ENCODE measurements around the gene TOM1L2. TPM values are rescaled to one million over a fixed set of nuclear protein-coding genes. Genes with fewer than 3 reads are reported as not detected.

TOM1L2 gene
- total RNA-seq, 1 donor from 2014 or later = 19.4 TPM

DNA sequence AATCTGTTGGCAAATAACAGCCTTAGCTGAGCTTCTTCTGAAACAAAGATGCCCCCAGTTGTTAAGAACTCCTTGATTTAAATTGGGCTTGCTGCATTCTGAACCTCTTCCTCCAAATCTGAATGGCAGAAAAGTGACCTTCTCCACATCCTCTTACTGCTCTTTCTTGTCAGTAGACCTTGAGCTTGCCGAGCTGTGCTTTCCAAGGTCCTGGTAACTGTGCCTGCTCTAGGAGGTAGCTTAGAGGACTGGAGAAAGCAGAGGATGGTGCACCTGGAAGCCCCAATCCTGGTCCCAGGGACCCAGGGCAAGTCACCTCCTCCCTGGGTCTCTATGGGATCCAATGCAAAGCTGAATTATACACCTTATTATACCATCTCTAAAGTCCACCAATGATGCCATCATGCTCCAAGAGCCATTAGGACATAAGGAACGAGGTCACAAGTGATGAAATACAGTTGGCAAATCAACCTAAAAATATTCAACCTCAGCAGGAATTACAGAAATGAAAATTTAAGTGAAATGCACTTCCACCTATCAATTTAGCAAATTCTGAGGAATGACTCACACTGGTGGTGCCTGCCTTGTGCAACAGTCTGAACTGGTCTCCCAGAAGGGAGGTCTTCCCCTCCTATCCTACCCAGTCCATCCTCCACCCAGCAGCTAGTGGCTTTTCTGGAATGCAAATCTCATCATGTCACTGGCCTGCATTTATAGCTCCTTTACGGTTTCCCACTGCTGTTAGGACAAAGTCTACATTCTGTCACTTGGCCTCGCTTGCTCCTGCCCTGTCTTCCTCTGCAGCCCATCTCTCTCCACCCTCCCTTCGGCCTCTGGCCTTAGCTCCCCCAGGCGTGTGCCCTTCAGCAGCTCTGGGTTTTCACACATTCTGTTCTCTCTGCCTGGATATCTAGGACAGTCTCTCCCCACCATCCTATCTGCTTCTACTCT lies 36.6 kb downstream of the TOM1L2 start:
- no peak for DNase-seq (ENCODE audit: low read depth)
- TF ChIP-seq, protein P1, sequence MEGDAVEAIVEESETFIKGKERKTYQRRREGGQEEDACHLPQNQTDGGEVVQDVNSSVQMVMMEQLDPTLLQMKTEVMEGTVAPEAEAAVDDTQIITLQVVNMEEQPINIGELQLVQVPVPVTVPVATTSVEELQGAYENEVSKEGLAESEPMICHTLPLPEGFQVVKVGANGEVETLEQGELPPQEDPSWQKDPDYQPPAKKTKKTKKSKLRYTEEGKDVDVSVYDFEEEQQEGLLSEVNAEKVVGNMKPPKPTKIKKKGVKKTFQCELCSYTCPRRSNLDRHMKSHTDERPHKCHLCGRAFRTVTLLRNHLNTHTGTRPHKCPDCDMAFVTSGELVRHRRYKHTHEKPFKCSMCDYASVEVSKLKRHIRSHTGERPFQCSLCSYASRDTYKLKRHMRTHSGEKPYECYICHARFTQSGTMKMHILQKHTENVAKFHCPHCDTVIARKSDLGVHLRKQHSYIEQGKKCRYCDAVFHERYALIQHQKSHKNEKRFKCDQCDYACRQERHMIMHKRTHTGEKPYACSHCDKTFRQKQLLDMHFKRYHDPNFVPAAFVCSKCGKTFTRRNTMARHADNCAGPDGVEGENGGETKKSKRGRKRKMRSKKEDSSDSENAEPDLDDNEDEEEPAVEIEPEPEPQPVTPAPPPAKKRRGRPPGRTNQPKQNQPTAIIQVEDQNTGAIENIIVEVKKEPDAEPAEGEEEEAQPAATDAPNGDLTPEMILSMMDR (conservative IDR thresholded peaks at IDR 0.05; ENCODE audit: low read depth, low read length) = no peak
- H3K4me3 ChIP-seq (ENCODE audit: low read depth, low read length) = no peak overlapping the region

DNA sequence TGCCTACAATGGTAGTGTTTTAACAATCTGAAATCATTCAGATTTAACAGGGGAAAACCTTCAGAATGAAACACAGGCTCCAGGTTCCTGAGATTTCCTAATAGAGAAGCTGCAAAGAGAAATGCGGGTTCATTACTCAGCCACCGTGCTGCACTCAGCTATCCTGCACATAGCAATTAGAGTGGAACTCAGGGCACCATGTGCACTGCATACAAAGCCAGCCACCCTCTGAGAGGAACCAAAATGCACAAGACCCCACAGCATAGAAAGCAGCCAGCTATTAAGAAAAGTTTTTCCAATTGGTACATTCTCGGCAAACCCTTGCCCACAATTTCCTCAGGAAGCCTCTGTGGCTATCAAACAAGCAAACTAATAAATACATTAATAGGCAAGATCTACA lies 37.4 kb downstream of the TOM1L2 start:
- no peak for DNase-seq (ENCODE audit: low read depth)
- H3K4me3 ChIP-seq (ENCODE audit: low read depth, low read length) = no peak overlapping the region
- TF ChIP-seq, protein P1 (conservative IDR thresholded peaks at IDR 0.05; ENCODE audit: low read depth, low read length) = no peak

DNA sequence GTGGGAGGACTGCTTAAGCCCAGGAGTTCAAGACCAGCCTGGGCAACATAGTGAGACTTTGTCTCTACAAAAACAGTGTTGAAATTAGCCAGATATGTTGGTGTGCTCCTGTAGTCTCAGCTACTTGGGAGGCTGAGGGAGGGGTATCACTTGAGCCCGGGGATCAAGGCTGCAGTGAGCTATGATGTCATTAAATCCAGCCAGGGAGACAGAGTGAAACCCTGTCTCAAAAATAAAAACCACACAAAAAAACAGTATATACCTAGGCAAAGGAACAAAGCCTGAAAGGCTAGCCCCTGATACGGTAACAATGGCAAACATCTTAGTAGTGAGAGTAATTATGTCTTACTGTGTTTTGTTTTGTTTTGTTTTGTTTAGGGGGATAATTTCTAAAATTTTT lies 38.0 kb downstream of the TOM1L2 start:
- no peak overlapping the region for H3K4me3 ChIP-seq (ENCODE audit: low read depth, low read length)
- TF ChIP-seq, protein P1 (conservative IDR thresholded peaks at IDR 0.05; ENCODE audit: low read depth, low read length) = no peak
- no peak for DNase-seq (ENCODE audit: low read depth)

DNA sequence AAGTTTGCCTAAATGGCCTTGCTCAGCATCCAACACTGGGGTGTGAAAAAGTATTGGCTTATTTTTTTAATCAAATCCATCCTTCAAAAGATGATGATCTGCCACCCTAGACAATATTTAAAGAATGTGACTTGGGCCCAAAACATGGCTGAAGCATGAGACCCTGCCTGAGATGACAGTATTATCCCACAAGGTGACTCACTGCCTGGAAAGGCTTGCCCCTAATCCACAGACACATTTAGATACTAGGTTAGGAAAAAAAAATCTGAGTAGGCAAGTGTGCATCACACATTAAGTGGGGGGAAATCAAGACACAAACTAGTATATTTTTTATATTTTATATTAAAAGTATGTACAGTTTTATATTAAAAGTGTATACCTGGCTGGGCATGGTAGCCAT lies 38.4 kb downstream of the TOM1L2 start:
- no peak for DNase-seq (ENCODE audit: low read depth)

DNA sequence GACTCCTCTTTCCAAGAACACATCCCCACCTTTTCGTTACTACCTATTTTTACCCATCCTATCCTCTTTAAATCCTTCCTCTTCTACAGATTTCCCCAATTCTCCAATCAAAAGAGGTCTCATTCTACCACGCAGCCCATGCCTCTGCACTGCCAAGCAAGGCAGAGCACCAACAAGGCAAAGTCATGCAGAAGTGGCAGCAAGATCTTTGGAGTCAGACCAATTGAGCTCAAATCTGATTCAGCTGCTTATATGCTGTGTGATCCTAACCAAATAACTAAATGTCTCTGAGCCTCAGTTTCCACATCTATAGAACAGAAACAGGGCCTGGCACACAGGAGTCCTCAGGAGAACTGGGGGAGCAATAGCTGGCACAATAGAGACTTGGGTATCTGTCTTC lies 41.0 kb downstream of the TOM1L2 start:
- no peak for DNase-seq (ENCODE audit: low read depth)
- no peak overlapping the region for H3K4me3 ChIP-seq (ENCODE audit: low read depth, low read length)
- TF ChIP-seq, protein P1 (conservative IDR thresholded peaks at IDR 0.05; ENCODE audit: low read depth, low read length) = no peak

More for the DNA sequence above, 38.4 kb downstream of the TOM1L2 start:
- TF ChIP-seq, protein P1 (conservative IDR thresholded peaks at IDR 0.05; ENCODE audit: low read depth, low read length) = no peak
- H3K4me3 ChIP-seq (ENCODE audit: low read depth, low read length) = no peak overlapping the region

DNA sequence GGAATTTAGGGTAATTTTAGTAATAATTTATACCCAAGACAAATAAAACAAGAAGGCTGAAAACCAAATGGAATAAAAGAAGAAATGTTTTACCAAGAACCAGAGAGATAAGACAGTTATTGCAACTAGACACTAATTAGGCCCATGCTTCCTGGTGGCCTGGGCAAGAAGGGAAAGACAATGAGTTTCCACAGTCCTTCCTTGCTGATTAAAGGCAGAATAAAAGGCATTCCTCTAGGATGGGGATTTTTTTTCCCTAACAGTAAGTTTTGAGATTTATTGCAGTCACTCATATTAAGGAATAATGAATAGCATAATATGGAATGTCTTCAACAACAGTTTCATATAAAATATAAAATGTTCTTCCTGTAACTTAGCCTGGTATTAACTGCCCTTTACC lies 41.5 kb downstream of the TOM1L2 start:
- no peak for DNase-seq (ENCODE audit: low read depth)
- H3K4me3 ChIP-seq (ENCODE audit: low read depth, low read length) = no peak overlapping the region
- TF ChIP-seq, protein P1 (conservative IDR thresholded peaks at IDR 0.05; ENCODE audit: low read depth, low read length) = no peak
